GM18507 (cell line): ENCODE data around the gene KPNA1.
A peak's percentile ranks its signal among the peaks of the same experiment; 100 is the strongest.

ENCODE experiments used
- DNase-seq: peaks from one replicate; pipeline ENCODE4 v3.0.0; 2011; ENCODE audit warnings: low read depth; ENCODE audit not compliant: insufficient read length; ENCODE audit errors: extremely low spot score
- FAIRE-seq: peaks from 2 replicates; lab custom pipeline; 2011; peaks lifted over from hg19 to GRCh38; lab: Jason Lieb, UNC

Gene KPNA1

DNA sequence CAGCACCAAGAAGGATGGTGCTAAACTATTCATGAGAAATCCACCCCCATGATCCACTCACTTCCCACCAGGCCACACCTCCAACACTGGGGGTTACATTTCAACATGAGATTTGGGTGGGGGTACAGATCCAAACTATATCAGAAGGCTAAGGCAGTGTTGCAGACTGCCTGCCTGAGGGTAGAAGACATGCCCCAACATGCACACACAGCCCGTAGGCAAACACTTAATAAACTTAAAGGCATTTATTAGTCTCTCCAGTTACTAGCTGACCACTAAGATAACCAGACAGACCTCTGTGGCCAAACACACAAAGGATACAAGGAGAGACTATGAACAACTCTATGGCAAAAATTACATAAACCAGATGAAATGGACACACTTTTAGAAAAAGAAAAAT lies 120.6 kb downstream of the KPNA1 start:
- FAIRE-seq (no peak), DNase-seq (no peak)

DNA sequence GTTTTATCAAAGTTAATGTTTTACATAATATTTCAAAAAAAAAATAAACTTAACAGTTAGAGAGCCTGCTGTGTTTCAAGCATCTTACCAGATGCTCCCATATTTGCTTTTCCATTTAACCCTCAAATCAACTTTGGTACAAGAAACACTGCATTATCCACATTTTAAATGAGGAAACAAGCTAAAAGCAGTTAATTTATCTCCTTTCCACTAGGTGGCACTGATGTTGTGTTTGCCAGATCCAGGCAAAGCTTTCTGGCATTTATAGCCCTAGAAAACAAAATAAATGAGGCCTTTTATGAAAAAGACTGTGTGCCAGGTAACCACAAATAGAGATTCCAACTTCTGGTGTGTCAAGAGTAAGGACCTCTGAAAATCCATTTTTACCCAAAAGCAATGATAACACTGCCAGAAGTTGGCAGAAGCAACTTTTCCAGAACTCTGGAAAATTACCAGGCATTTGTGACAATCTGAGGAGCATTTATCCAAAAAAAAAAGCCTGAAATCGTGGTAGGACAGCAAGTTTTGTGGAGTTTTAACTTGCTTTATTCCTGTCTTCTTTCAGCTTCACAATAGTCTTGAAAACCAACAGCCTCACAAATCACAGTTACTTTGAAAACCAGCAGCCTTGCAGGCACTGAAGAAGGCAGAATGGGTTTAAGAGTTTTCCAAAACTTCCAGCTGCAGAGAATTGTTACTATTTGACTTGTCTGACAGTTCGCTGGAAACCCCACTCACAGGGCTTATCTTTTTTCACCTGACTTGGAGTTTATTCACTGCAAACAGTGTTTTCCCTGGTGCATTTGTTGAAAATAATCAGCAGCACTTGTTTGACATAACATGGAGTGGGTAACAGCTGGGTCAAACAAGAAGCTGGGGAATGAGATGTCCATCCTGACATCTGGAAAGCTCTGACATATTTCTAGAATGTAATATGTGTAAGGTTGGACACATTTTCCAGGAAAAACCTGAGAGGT lies 121.6 kb downstream of the KPNA1 start:
- peak; percentile 92 for FAIRE-seq
- DNase-seq = no peak

DNA sequence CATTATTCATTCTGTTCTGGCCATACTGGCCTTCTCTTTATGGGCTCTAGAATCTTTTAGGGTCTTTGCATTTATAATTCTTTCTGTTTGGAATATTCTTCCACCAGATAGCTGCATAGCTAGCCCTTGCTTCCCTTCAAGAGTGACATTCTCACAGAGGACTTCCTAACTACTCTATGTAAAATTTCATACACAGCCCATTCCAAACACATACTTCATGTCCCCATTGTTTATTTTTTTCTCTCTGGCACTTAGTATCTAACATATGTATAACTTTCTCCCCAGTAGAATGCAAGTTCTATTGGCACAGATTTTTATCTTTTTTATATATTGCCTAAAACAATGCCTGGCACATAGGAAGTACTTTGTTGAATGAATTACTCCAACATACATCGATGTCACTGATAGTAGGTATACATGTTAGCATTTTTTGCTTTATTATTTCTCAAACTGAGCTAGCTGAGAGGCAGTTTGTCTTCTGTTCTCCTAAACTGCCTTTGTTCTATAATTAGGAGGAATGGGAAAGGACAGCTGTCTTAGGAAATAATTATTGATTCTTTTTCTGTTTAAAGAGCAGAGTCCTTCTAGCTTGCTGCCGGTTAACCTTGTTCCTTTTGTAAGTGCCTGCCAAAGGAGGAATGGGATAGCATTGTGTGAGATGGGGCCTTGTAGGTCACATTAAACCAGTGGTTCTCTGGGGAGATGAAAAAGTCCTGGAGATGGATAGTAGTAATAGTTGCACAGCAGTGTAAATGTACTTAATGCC lies 122.9 kb downstream of the KPNA1 start:
- DNase-seq = no peak
- no peak for FAIRE-seq

DNA sequence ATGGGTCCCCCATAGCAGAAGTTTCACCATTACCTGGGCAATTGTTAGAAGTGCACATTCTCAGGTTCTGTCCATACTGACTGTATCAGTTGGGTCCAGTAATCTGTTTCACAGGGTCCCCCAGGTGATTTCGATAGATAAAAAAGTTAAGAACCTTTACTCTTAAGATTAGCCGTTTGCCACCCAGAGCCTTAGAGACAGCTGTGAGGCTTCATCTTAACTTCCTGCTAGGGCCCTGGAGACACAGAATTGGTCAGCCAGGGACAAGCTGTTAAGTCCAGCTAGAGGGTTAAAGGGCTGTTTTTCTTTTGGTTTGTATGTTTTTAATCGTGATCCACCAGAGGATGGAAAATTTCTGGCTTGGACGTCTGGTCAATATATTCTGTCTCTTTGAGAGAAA lies 124.1 kb downstream of the KPNA1 start:
- FAIRE-seq (no peak), DNase-seq (no peak)

DNA sequence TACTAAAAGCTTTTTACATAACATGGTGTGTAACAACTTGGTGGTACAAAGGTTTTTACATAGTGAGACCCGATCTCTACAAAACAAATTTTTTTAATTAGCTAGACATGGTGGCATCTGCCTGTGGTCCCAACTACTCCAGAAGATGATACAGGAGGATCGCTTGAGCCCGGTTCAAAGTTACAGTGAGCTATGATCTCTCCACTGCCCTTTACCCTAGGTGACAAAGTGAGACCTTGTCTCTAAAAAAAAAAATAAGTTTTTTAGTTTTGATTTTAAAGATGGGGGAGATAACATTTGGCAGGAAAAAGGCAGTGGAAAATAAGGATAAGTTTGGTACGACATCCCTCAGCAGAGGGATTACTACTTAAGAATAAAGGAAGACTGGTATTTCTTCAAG lies 124.8 kb downstream of the KPNA1 start:
- FAIRE-seq (no peak), DNase-seq (no peak)

DNA sequence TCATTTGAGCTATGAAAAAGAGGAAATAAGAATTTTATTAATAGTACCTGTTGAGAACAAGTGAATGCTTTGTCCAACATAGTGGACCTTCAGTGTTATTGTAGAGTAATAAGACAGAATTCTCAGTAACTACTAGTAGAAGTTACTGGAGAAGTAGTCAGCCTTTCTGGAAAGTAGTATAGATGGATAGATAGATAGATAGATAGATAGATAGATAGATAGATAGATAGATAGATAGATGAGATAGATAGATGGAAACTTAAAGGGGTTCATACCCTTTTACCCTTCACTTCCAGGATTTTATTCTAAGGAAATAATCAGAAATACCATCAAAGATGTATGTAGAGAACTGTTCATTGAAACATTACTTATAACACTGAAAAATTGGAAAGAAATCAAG lies 125.5 kb downstream of the KPNA1 start:
- no peak for DNase-seq
- no peak for FAIRE-seq

DNA sequence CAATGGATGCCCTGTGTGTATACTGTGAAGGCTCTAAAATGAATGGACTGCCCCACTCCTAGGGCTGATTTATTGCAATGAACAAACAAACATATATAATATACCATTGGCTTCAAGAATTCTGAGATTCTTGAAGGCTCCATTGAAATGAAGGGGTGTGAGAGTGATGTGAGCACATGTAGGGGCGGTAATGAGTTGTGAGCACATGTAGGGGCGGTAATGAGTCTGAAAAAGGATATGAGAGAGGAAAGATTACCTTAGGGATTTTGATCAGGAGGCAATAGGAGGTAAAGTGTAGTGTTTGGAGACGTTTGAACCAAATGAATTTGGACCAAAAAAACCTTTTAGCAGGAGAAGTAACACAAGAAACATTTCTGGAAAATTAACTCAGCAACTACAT lies 127.0 kb downstream of the KPNA1 start:
- no peak for DNase-seq
- FAIRE-seq = no peak

DNA sequence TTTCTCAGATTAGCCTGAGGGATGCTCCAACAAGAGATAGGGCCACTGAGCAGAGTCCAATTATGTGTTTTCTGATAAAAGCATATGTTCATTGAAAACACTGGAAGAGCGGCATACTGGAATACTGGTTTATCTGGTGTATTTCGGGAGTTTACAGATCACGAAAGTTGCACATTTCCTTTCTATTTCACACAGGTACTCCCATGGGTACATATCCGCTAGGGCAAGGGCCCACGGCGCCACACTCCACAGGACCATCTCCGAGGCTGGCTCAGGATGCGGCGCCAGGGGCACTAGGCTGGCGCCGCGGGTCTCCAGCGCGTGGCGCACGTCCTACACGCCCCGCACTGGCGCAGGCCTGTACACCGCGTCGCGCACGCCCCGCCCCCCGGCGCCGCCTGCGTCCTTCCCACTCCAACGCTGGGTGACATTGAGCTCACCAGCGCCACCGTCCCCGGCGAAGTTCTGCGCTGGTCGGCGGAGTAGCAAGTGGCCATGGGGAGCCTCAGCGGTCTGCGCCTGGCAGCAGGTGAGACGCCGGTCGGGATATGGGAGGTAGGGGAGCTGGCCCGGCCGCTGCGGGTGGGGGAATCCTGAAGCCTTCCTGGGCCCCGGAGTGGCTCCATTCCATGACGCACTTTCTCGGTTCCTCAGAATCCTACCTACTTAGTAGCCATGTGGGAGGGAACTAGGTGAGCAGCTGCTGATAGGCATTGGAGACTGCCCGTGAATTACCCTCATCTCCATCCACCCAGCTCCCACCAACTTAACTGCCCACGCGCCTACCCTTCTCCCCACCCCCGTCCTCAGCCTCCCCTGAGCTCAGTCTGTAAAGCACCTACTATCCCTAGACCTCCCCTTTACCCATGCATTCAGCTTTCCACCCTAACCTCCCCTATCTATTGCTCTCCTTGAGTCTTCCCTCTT lies 130.7 kb downstream of the KPNA1 start, which contains the start of gene FAM162A:
Gene FAM162A, plus strand, starts transcription at position 412 of the 927 bp plus-strand sequence. Its CDS starts 84 bp downstream, at position 496.
- FAIRE-seq (peak; percentile 94), DNase-seq (peak; percentile 87)

DNA sequence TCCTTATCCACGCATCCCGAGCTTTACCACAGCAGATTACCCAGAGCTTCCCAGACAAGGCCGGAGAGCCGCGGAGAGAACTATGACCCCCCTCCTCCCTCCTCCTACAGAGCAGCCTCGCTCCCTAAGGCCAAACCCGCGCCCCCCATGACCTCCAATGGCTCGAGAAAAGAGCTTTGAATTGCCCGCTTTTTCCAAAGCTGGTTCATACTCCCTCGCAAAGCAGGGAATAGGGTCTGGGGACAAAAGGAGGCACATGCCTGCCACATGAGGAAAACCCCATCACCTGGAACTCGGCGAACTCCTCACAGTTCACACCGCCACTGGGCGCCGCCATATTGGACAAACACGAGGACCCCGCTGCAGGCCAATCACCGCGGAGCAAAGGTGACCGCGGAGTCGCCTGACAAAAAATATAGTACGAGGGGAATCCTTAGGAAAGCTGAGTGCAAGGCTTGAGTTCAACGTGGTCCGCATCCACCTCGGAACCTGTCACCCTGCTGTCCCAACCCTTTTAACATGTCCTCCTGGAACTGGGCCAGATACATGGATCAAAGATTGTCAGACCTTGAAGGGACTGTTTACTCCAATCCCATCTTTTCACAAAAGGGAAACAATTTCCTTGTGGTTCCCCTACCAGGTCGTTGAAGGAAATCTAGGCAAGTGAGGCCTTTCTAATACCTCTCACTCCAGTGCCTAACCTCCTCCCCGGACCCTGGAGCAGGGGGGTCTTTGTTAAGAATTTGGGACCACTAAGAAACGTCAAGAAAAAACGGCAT lies 131.7 kb downstream of the KPNA1 start, which contains the start of gene MIX23:
Gene MIX23, minus strand, starts transcription at position 344 of the 779 bp plus-strand sequence. Its CDS starts 7 bp downstream, at position 337.
- DNase-seq (peak; percentile 65), FAIRE-seq (peak; percentile 91)

DNA sequence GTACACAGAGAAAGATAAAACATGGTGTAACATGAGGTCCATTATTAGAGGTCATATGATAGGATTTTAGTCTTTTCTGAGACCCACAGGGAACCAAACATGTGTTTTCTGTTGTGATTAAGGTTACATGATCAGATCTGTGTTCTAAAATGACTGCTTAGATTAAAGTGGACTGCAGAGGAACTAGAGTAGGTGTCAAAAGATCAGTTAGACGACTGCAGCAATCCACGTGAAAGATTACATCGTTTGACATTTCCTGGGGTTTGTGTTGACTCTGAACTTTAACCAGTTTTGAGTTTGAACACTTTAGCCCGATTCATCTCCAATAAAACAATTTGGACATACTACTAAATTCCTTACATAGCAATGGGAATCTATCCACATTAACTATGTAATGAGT lies 136.8 kb downstream of the KPNA1 start:
- DNase-seq (no peak), FAIRE-seq (no peak)

DNA sequence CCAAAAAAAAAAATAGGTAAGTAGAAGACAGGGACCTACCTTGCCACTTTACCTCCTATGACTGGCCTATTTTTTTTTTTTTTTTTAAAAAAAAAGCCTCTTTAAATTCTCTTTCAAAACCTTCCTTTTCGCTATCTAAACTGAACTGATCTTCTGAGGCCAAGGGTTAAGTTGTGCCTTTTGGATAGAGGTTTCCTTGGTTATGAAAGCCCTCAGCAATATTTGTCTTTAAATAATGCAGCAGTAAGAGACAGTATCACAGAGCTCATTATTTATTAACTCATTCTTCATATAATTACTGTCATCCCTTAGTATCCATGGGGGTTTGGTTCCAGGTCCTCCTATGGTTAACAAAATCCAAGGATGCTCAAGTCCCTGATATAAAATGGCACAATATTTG lies 140.7 kb downstream of the KPNA1 start:
- no peak for FAIRE-seq
- DNase-seq = no peak
